GM20000 (cell line): Measurements from ENCODE around the gene SSUH2.
"Not testable (repeated sequence)": the region's sequence is repeated elsewhere in the genome, so short reads cannot be mapped to it uniquely, and the experiment has no call there.

ENCODE experiments used
- DNase-seq: peaks from one replicate; pipeline ENCODE4 v3.0.0; 2012; ENCODE audit warnings: low spot score
- TF ChIP-seq, protein P1 (sequence below): IDR thresholded peaks from 2 replicates; pipeline ENCODE4 v1.5.1; 2012; ENCODE audit warnings: mild to moderate bottlenecking, control low read depth; ENCODE audit errors: extremely low read depth, missing control alignments

Gene SSUH2

DNA sequence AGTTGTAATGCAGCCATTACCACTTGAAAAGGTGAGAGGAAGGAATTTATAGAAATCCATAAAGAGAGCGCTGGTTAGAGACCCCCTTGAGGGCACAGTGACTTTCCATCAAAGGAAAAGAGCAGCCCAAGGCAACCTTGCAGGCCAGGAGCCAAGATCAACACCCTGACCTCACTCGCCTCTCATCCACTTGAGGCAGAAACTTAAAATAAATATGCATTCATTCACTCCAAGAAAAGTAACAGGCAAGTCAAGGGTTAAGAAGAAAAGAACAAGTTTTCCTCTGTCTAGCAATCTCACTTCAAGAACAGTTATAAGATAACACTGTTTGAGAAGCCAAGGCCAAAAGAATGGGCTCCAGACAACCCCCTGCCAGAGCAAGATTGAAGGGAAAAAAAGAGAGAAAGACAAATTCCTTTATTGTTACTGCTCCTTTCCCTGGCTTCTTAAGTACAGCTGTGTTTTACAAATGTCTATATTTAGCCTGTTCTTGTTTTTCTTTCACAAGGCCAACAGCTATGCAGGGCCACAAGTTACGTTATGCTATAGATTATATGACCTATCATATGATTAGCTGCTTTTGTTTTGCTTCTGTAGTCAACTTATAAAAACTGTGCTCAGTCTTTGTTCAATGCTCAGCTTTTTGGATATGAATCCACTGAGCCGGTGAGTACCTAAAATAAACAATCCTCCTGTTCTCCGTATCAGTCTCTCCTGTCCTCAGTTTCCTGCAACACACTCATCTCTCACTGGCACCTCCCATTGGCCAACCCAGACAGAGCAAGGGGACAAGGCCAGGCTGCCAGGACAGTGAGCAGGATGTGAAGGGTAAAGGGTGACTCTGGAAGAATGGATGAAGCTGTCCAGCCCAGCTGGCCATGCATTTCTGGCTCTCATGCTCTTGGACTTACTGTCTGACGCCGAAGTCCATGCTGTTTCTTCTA, 15.8 kb upstream of the SSUH2 start:
- no peak for DNase-seq
- TF ChIP-seq, protein P1, sequence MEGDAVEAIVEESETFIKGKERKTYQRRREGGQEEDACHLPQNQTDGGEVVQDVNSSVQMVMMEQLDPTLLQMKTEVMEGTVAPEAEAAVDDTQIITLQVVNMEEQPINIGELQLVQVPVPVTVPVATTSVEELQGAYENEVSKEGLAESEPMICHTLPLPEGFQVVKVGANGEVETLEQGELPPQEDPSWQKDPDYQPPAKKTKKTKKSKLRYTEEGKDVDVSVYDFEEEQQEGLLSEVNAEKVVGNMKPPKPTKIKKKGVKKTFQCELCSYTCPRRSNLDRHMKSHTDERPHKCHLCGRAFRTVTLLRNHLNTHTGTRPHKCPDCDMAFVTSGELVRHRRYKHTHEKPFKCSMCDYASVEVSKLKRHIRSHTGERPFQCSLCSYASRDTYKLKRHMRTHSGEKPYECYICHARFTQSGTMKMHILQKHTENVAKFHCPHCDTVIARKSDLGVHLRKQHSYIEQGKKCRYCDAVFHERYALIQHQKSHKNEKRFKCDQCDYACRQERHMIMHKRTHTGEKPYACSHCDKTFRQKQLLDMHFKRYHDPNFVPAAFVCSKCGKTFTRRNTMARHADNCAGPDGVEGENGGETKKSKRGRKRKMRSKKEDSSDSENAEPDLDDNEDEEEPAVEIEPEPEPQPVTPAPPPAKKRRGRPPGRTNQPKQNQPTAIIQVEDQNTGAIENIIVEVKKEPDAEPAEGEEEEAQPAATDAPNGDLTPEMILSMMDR: no peak

DNA sequence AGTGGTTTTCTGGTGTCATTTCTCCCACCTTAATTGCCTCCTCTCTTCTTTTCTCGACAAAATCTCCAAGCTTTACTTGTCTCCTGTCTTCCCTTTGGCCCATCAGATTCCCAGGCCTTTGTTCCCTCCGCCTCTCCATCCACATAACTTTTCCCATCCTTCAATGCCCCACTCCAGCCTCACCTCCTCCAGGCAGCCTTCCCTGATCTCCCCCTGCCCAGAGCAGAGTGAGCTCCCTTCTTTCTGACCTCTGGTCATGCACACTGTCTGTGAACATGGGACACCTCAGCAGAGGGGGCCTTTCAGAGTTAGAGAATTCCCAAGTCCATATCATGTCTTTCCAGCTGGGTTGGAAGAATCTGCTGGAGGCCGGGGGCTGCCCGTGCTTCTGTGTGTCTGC, 14.6 kb upstream of the SSUH2 start:
- TF ChIP-seq, protein P1: no peak

DNA sequence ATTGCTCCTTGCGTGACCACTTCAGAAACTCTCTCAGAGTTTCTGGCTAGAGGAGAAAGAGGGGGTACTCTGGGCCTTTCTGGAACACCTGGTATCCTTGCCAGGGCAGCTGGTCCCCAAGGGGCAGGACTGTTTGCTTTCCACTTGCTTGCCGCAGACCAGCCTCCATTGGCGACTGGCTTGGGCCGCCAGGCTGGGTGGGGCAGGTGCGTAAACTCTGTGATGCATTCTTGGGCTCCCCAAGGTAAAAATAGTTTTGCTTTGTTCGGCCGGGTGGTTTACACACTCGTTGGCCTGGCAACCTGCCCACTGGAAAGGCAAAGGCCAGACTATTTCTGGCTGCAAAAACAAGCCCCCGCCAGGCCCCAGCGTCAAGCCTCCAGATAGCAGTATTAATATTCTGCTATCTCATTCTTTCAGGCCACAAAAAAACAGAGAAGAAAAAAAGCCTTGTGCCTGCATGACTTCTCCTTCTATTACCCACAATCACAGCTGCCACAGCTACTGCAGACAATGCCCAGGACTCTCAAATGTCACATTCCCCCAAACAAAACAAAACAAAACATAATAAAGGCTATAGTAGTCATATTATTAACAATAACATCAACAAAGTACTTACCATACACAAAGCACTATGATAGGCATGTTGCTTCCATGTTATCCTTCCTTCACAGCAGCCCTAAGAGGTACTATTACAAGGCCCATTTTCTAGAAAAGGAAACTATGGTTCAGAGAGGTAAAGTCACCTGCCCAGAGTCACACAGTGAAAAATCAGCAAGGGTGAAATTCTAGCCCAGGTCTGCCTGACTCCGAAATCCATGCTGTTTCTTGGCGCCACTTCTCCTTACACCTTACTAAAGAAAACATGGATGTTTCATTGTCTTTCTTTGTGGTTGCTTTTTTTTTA, 14.0 kb upstream of the SSUH2 start:
- TF ChIP-seq, protein P1: no peak
- DNase-seq: peak; percentile 45

More for the DNA sequence above, 14.6 kb upstream of the SSUH2 start:
- DNase-seq: no peak

DNA sequence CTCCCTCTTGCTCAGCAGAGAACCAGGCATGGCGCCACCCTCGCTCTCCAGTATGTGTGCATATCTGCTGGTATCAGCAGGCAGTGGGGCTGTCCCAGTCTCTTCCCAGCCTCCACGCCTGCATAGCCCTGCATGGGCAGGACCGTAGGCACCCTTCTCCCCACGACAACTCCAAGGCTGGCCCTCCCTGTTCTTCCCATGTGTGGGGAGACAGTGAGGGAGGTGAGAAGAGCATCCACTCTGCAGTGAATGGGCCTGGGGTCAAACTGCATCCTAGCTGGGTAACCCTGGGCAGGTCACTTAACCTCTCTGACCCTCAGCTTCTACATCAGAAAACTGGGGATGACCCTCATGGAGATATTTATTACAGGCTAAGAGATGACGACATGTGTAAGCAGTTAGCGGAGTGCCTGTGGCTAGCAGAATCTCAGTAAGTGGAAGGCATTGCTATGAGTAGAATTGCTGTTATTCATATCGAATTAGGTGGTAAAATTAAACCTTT, 13.3 kb upstream of the SSUH2 start:
- TF ChIP-seq, protein P1: no peak
- no peak for DNase-seq

DNA sequence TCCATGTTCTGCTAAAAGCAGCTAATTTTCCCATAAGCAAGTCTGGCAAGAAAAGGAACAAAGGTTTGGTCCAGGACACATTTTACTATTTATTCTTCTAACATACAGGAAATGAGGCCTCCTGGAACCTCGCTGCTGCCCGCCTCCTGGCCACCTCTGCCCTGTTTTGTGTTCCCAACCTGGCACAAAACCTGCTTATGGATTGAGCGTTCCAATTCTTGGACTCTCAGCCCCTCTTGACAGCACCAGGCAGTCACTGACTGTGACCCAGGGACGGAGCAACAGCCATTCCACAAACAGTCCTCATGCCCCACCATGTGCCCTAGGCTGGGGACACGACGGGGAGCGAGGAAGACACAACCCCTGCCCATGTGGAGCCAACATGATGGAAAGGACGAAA, 11.6 kb upstream of the SSUH2 start:
- no peak for DNase-seq
- TF ChIP-seq, protein P1: no peak

DNA sequence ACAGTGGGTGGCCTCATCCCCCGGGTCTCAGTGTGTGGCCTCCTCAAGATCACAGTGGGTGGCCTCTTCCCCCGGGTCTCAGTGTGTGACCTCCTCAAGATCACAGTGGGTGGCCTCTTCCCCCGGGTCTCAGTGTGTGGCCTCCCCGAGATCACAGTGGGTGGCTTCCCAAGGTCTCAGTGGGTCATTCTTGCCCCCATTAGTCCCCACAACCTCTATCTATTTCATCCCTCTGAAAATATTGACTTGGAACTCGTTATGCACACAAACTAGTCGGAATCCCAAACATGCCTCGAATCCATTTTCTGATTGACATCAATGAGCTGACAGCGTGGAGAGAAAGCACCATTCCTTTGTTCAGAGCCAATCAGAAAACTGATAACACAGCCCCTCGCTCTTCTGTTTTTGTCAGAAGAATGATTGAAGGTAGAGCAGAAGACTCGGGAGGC, 10.8 kb upstream of the SSUH2 start:
- DNase-seq: no peak
- TF ChIP-seq, protein P1: no peak

DNA sequence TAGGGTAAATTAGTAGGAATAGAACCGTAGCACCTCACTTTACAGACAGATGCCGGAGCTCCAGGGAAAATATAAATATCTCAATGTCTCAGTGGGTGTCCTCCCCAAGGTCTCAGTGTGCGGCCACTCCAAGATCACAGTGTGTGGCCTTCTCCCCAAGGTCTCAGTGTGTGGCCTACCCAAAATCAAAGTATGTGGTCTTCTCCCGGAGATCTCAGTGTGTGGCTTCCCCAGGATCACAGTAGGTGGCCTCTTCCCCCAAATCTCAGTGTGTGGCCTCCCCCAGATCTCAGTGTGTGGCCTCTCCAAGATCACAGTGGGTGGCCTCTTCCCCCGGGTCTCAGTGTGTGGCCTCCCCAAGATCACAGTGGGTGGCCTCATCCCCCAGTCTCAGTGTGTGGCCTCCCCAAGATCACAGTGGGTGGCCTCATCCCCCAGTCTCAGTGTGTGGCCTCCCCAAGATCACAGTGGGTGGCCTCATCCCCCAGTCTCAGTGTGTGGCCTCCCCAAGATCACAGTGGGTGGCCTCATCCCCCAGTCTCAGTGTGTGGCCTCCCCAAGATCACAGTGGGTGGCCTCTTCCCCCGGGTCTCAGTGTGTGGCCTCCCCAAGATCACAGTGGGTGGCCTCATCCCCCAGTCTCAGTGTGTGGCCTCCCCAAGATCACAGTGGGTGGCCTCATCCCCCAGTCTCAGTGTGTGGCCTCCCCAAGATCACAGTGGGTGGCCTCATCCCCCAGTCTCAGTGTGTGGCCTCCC, 10.2 kb upstream of the SSUH2 start:
- DNase-seq: not testable (repeated sequence)
